ENCODE data around the gene NPIPB8.
"Not testable (repeated sequence)": the region's sequence is repeated elsewhere in the genome, so short reads cannot be mapped to it uniquely, and the experiment has no call there.

DNA sequence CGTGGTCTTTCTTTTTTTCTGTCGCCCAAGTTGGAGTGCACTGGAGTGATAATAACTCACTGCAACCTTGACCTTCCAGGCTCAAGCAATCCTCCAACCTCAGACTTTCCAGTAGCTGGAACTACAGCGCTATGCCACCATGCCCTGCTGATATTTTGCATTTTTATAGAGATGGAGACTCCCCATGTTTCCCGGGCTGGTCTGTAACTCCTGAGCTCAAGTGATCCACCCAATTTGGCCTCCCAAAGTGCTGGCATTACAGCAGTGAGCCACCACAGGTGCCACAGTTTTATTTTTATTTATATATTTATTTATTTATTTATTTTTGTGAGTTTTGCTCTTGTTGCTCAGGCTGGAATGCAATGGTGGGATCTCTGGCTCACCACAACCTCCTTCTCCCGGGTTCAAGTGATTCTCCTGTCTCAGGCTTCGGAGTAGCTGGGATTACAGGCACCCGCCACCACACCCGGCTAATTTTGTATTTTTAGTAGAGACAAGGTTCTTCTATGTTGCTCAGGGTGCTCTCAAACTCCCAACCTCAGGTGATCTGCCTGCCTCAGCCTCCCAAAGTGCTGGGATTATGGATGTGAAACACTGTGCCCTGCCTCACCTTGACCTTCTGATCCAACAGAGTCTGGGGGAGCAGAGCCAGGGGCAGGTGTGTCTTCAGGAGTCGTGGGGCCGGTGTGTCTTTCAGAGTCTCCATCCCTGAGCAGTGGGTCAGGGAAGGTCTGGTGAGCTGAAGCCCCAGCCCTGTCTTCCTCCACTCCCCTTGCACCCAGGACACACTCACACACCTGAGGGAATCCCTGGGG is 30.0 kb upstream of the NPIPB8 start:
- TF ChIP-seq, protein P1, sequence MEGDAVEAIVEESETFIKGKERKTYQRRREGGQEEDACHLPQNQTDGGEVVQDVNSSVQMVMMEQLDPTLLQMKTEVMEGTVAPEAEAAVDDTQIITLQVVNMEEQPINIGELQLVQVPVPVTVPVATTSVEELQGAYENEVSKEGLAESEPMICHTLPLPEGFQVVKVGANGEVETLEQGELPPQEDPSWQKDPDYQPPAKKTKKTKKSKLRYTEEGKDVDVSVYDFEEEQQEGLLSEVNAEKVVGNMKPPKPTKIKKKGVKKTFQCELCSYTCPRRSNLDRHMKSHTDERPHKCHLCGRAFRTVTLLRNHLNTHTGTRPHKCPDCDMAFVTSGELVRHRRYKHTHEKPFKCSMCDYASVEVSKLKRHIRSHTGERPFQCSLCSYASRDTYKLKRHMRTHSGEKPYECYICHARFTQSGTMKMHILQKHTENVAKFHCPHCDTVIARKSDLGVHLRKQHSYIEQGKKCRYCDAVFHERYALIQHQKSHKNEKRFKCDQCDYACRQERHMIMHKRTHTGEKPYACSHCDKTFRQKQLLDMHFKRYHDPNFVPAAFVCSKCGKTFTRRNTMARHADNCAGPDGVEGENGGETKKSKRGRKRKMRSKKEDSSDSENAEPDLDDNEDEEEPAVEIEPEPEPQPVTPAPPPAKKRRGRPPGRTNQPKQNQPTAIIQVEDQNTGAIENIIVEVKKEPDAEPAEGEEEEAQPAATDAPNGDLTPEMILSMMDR (IDR thresholded peaks at IDR 0.05), result not testable (repeated sequence)
- not testable (repeated sequence) for TF ChIP-seq EP300, POLR2A (IDR thresholded peaks at IDR 0.05)

All from ovary (tissue), 3 donors.